ENCODE results near the gene FNDC10.
"Not testable (repeated sequence)": the region's sequence is repeated elsewhere in the genome, so short reads cannot be mapped to it uniquely, and the experiment has no call there.

Gene FNDC10

DNA sequence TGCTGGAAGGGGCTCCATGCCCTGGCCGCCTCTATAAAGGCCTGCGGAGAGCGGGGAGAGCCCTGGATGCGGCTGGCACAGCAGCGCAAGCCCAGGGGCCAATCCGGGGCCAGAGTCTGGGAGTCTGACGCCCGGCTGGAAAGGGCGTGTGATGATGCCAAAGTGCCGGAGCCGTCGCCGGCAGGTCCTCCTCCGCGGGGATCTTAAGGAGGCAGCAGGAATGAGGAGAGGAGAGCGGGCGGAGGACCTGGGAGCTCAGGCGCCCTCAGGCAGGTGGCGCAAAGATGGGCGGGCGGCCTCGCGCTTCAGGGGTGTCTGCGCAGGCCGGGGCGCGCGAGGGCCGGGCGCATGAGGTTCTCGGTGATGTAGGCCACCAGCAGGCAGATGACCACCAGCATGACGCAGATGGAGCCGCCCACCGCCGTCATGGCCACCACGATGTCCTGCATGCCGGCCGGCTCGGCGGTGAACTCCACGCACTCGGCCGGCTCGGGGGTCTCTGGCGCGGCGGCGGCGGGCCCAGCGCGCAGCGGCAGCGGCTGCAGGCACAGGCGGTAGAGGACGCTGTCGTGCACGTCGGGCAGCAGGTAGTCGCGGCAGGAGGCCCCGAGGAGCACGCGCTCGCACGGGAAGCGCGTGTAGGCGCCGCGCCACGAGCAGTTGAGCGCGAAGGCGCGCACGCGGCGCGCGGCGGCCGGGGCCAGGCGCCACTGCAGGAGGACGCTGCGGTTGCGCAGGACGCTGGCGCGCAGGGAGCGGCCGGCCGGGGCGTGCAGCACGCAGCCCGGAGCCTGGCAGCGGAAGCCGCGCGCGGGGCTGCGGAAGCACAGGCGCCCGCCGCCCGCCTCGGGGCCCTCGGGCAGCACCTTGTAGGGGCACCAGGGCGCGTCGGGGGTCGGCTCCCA is 653 bp downstream of the FNDC10 start:
- DNase-seq (ENCODE audit: low spot score): peak; percentile 74

DNA sequence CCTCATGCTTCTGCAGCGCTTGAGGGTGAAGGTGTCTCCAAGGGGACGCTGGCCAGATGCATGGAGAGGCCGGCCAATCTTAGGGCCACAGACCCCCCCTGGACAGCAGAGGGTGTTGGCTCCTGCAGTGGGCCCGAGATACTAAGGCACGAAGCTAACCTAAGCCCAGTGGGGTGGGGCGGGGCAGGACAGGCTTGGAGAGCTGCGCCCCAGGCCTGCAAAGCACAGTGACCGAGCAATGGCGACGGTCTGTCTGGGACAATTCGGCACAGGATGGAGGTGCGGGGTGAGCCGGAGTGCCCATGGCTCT is 1.3 kb downstream of the FNDC10 start:
- no peak for DNase-seq (ENCODE audit: low spot score)

- peak; percentile 43 for DNase-seq (ENCODE audit: low spot score)
These were observed 1.8 kb downstream of the FNDC10 start for GRCh38 chr1:1598051-1598719.

- DNase-seq (ENCODE audit: low spot score): peak; percentile 54
These were observed 2.5 kb downstream of the FNDC10 start for GRCh38 chr1:1597275-1597930.

DNA sequence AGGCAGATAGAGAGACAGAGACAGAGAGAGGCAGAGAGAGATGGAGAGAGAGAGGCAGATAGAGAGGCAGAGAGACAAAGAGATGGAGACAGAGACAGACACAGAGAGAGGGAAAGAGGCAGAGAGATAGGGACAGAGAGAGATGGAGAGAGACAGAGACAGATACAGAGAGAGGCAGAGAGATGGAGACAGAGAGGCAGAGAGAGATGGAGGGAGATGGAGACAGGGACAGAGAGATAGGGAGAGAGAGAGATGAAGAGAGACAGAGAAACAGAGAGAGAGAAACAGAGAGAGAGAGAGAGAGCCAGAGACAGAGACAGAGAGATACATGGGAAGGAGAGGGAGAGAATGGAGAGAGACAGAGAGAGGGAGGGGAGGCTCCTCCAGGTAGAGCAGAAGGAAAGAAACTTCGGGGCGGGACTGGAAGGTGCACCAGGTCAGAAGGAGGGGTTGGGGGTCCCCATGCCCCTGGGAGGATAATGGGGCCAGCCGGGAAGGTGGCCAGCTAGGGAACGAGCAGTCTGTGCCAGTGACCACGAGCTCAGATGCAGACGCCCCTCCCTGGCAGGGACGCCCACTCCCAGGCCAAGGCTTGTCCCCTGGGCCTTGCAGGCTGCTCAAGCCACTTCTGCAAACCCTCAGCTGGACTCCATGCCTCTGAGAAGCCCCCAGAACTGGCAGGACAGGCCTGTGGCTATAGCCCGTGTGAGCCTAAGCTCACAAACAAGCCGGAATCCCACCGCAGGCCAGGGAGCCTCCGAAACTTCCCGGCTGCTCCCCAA is 3.3 kb downstream of the FNDC10 start:
- no peak for DNase-seq (ENCODE audit: low spot score)

GRCh38 chr1:1595341-1595740 is 4.6 kb downstream of the FNDC10 start:
- not testable (repeated sequence) for DNase-seq (ENCODE audit: low spot score)

DNA sequence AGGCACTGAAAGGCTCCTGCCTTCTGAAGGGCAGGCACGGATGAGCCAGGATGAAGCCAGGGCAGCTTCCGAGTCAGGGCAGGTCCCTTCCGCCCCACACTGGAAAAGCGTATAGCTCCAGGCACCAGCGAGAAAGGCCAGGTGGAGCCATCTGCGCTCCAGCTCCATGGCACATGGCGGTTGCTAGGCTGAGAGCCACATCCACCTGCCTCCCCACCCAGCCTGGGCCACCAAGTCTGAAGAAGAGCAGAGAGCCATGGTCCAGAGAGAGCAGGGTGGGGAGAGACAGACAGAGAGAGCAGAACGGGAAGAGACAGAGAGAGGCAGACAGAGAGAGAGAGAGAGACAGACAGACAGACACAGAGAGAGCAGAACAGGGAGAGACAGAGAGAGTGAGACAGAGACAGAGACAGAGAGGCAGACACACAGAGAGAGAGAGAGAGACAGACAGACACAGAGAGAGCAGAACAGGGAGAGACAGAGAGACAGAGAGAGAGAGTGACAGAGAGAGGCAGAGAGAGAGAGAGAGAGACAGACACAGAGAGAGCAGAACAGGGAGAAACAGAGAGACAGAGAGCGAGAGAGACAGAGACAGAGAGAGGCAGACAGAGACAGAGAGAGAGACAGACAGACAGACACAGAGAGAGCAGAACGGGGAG is 5.2 kb downstream of the FNDC10 start:
- DNase-seq (ENCODE audit: low spot score): no peak

GRCh38 chr1:1593834-1594601 is 5.9 kb downstream of the FNDC10 start:
- DNase-seq (ENCODE audit: low spot score): no peak

- no peak for DNase-seq (ENCODE audit: low spot score)
These were observed 8.5 kb downstream of the FNDC10 start for GRCh38 chr1:1591452-1591851.

GRCh38 chr1:1583347-1584010 is 16.5 kb downstream of the FNDC10 start:
- no peak for DNase-seq (ENCODE audit: low spot score)

DNA sequence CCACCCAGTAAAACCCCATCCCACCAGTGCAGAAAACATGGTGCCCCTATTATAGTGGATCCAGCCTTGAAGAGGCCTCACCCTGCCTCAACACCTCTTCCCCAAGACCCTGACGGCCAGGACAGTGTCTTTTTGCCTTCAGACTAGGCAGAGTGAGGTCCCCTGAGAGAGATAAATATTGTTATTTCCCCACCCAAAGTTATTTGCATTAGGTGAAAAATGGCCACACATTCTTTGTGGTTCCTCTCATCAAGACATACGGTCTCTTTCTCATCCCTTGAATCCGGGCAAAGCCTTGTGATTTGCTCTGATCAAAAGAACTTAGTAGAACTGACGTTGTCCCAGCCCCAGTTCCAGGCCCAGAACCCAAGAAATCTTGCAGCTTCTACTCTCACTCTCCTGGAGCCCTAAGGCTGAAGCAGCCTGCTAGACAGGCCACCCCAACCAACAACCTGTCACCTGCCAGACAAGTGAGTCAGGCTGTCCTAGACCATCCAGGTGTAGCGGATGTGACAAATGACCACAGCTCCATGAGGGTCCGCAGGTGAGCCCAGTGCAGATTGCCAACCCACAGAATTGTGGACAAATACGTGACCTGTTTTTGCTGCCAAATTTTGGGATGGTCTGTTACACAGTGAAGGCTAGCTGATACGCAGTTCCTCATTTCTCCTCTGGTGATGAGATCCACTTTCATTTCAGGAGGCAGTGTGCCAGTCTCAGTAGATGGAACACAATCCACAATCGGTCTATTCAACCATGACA is 17.2 kb downstream of the FNDC10 start:
- DNase-seq (ENCODE audit: low spot score): no peak

- DNase-seq (ENCODE audit: low spot score): no peak
These were observed 21.5 kb downstream of the FNDC10 start for GRCh38 chr1:1578371-1578940.

- no peak for DNase-seq (ENCODE audit: low spot score)
These were observed 22.4 kb downstream of the FNDC10 start for GRCh38 chr1:1577367-1578011.

- peak; percentile 96 for DNase-seq (ENCODE audit: low spot score)
These were observed 25.0 kb downstream of the FNDC10 start, which contains the start of gene SSU72 for GRCh38 chr1:1574721-1575537. SSU72 (minus strand) TSS chr1:1574863; CDS start chr1:1574557, 306 bp downstream.

DNA sequence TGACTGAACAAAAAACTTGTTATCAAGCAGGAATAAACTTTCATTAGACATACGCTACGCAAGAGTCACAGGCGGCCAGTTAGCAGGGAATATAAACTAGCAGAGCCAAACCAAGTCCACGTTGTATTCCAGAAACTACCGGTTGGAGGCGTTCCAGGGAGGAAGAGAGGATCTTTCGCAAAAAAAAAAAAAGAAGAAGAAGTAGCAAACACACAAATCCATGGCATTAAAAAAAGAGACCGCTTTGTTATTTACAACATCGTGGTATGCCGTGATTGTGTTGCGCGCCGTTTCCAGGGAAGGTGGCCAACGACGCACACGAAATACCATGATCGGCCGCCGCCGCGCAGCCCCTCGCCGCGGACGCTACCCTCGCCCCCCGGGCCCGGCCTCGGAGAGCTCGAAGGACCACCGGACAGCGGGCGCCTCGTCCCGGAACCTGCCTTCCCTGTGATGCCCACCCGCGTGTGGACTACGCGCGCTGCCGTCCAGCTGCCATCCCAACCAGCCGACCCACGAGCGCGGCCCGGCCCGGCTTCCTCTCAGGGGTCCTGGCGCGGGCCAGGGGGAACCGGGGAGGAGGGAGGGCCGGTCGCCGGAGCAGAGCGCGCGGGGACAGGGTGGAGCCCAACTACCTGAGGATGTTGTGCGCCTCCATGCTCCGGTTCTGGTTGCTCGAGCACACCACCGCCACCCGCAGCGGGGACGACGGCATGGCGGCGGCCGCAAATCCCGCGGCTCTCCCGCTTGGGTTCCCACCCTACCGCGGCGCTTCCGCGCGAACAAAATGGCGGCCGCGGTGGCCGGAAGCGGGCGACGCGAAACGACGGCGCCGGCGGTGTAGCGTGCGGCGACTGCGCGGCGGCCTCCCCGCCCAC is 25.9 kb downstream of the FNDC10 start:
- DNase-seq (ENCODE audit: low spot score): no peak

- no peak for DNase-seq (ENCODE audit: low spot score)
These were observed 30.6 kb downstream of the FNDC10 start for GRCh38 chr1:1569341-1569740.

GRCh38 chr1:1567891-1568291 is 32.0 kb downstream of the FNDC10 start:
- DNase-seq (ENCODE audit: low spot score): no peak
